ENCODE data around the gene MYCBP2.

MYCBP2 gene

DNA sequence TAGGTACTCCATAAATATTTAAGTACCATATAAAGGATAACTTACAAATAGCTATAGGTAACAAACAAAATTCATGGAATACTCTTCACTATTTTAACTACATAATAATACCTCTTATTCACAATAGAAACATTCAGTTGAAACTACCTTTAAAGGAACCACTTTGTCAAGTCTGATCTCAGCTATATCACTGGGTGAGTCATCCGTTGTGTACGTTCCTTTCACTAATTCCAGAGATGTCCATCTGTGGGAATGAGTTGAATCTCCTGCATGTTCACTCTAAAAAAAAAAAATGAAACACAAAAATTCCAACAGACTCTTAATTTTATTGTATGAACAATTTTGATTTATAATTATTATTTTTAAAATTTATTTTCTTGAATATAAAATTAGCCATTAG is 150.5 kb downstream of the MYCBP2 start:
- TF ChIP-seq, protein P1, sequence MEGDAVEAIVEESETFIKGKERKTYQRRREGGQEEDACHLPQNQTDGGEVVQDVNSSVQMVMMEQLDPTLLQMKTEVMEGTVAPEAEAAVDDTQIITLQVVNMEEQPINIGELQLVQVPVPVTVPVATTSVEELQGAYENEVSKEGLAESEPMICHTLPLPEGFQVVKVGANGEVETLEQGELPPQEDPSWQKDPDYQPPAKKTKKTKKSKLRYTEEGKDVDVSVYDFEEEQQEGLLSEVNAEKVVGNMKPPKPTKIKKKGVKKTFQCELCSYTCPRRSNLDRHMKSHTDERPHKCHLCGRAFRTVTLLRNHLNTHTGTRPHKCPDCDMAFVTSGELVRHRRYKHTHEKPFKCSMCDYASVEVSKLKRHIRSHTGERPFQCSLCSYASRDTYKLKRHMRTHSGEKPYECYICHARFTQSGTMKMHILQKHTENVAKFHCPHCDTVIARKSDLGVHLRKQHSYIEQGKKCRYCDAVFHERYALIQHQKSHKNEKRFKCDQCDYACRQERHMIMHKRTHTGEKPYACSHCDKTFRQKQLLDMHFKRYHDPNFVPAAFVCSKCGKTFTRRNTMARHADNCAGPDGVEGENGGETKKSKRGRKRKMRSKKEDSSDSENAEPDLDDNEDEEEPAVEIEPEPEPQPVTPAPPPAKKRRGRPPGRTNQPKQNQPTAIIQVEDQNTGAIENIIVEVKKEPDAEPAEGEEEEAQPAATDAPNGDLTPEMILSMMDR (IDR thresholded peaks at IDR 0.05; ENCODE audit: low read length), result no peak
- no peak for TF ChIP-seq EZH2 (optimal IDR thresholded peaks at IDR 0.05; ENCODE audit: low read depth, low read length)
- no peak for TF ChIP-seq EZH2phosphoT487 (IDR thresholded peaks at IDR 0.05; ENCODE audit: low read length)
- Histone ChIP-seq H3K27ac (ENCODE audit: low read length) (no peak overlapping the region), H3K9ac (ENCODE audit: low read length) (no peak overlapping the region), H3K4me2 (ENCODE audit: low read depth, low read length) (no peak overlapping the region), H3K79me2 (ENCODE audit: low read length) (no peaks in the 10 kb centered on the region), H3K36me3 (replicated peaks; ENCODE audit: insufficient read depth, low read length) (peaks cover 4% of the 10 kb centered on the region), H4K20me1 (ENCODE audit: insufficient read depth, low read length) (no peaks in the 10 kb centered on the region), H3K9me3 (replicated peaks; ENCODE audit: insufficient read depth, low read length) (no peaks in the 10 kb centered on the region), H3K27me3 (replicated peaks; ENCODE audit: insufficient read depth, low read length) (no peaks in the 10 kb centered on the region), H3K4me1 (ENCODE audit: low read length) (no peaks in the 10 kb centered on the region), H3K9me2 (replicated peaks; ENCODE audit: insufficient read depth, low read length) (no peaks in the 10 kb centered on the region), H3K4me3 (ENCODE audit: low read length) (no peak overlapping the region), H2AFZ (ENCODE audit: low read length) (no peak overlapping the region), H3F3A (ENCODE audit: insufficient read depth, low read length) (no peaks in the 10 kb centered on the region)
- no peak for DNase-seq

DNA sequence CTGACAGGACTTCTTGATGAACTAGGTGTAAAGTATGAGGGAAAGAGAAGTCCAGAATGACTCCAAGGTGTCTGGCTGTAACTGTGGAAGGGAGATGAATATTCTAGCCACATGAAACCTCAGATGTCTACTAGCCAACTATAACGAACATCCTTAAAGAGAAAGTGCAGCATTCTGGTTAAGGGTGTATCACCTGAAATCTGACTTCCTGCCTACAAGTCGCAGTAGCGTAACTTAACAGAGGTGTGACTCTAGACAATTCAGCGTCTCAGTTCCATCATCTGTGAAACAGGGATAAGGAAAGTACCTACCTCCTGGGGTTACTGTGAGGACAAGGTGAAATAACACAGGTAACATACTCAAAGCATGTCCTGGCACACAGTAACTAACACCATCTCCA is 154.2 kb downstream of the MYCBP2 start:
- Histone ChIP-seq H2AFZ (ENCODE audit: low read length) (no peak overlapping the region), H3F3A (ENCODE audit: insufficient read depth, low read length) (no peaks in the 10 kb centered on the region), H3K9ac (ENCODE audit: low read length) (no peak overlapping the region), H3K27me3 (replicated peaks; ENCODE audit: insufficient read depth, low read length) (no peaks in the 10 kb centered on the region), H3K9me2 (replicated peaks; ENCODE audit: insufficient read depth, low read length) (no peaks in the 10 kb centered on the region), H3K27ac (ENCODE audit: low read length) (no peak overlapping the region), H3K4me3 (ENCODE audit: low read length) (no peak overlapping the region), H3K9me3 (replicated peaks; ENCODE audit: insufficient read depth, low read length) (no peaks in the 10 kb centered on the region), H3K79me2 (ENCODE audit: low read length) (no peaks in the 10 kb centered on the region; the same call in 1 of the 2 replicates), H3K4me2 (ENCODE audit: low read depth, low read length) (no peak overlapping the region), H3K36me3 (replicated peaks; ENCODE audit: insufficient read depth, low read length) (peaks cover 5% of the 10 kb centered on the region), H4K20me1 (ENCODE audit: insufficient read depth, low read length) (no peaks in the 10 kb centered on the region), H3K4me1 (ENCODE audit: low read length) (no peaks in the 10 kb centered on the region)
- no peak for DNase-seq
- TF ChIP-seq, protein P1 (IDR thresholded peaks at IDR 0.05; ENCODE audit: low read length), result no peak
- TF ChIP-seq EZH2phosphoT487 (IDR thresholded peaks at IDR 0.05; ENCODE audit: low read length), result no peak
- no peak for TF ChIP-seq EZH2 (optimal IDR thresholded peaks at IDR 0.05; ENCODE audit: low read depth, low read length)

DNA sequence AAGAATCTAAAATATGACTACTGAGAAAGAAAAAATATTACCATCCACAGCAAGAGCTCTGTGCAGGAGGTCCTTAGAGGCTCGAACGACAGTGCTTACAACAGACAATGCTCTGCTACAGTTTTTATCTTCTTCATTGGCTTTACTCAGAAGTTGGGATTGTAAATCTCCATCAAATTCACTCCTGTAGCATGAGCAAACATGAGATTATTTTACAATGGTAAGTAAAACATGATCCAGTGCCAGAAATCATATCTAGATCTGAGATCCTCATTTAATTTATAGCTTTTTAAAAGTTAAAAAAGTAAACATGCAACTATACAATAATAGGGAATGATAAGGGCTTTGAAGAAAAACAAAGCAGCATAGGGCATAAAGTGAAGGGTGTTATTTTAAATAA is 155.4 kb downstream of the MYCBP2 start:
- Histone ChIP-seq H3K79me2 (ENCODE audit: low read length) (no peaks in the 10 kb centered on the region; the same call in 1 of the 2 replicates), H3K9ac (ENCODE audit: low read length) (no peak overlapping the region), H3K9me2 (replicated peaks; ENCODE audit: insufficient read depth, low read length) (no peaks in the 10 kb centered on the region), H3K27me3 (replicated peaks; ENCODE audit: insufficient read depth, low read length) (no peaks in the 10 kb centered on the region), H3K4me1 (ENCODE audit: low read length) (no peaks in the 10 kb centered on the region), H2AFZ (ENCODE audit: low read length) (no peak overlapping the region), H3K4me3 (ENCODE audit: low read length) (no peak overlapping the region), H3K27ac (ENCODE audit: low read length) (no peak overlapping the region), H3K9me3 (replicated peaks; ENCODE audit: insufficient read depth, low read length) (no peaks in the 10 kb centered on the region), H4K20me1 (ENCODE audit: insufficient read depth, low read length) (no peaks in the 10 kb centered on the region), H3K4me2 (ENCODE audit: low read depth, low read length) (no peak overlapping the region), H3F3A (ENCODE audit: insufficient read depth, low read length) (no peaks in the 10 kb centered on the region), H3K36me3 (replicated peaks; ENCODE audit: insufficient read depth, low read length) (peaks cover 11% of the 10 kb centered on the region)
- DNase-seq, result no peak
- no peak for TF ChIP-seq EZH2phosphoT487 (IDR thresholded peaks at IDR 0.05; ENCODE audit: low read length)
- TF ChIP-seq EZH2 (optimal IDR thresholded peaks at IDR 0.05; ENCODE audit: low read depth, low read length), result no peak
- TF ChIP-seq, protein P1 (IDR thresholded peaks at IDR 0.05; ENCODE audit: low read length), result no peak

All from MM.1S (cell line).